Measurements from ENCODE around the gene SUPV3L1.

DNA sequence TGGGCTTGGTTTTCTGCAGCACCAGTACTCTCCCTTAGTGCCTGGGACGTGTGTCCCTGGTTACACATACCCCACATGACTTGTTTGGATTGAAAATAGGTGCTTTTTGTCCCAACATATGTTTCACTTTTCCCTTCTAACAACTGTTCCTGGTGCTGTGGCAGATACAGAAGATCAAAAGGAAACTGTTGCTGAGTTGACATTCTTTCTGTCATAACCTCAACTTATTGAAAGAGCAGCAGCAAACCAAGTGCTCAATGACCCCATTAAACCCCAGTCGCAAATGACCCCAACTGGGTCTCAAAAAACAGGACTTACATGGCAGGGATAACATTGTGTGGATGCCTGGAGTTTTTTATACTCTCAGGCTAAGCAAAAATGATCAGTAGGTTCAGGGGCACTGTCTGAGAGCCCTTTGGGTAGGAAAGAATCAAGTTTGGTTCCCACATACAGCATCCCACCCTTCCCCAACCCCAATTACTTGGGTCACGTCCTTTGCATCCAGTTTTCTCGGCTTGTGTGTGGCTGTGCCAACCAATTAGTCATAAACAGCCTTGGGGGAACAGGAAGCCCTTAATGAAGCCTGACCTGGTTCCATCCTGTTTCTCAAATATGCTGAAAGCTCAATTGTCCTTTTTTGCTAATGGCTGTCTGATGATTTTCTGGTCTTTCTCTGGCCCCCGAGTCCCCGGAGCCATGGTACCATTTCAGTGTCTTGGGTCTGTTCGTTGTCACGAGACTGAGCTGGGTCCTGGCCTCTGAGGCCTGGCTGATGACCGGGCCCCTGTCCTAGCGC lies 45.0 kb downstream of the SUPV3L1 start:
- TF ChIP-seq, protein P1, sequence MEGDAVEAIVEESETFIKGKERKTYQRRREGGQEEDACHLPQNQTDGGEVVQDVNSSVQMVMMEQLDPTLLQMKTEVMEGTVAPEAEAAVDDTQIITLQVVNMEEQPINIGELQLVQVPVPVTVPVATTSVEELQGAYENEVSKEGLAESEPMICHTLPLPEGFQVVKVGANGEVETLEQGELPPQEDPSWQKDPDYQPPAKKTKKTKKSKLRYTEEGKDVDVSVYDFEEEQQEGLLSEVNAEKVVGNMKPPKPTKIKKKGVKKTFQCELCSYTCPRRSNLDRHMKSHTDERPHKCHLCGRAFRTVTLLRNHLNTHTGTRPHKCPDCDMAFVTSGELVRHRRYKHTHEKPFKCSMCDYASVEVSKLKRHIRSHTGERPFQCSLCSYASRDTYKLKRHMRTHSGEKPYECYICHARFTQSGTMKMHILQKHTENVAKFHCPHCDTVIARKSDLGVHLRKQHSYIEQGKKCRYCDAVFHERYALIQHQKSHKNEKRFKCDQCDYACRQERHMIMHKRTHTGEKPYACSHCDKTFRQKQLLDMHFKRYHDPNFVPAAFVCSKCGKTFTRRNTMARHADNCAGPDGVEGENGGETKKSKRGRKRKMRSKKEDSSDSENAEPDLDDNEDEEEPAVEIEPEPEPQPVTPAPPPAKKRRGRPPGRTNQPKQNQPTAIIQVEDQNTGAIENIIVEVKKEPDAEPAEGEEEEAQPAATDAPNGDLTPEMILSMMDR (IDR thresholded peaks at IDR 0.05; ENCODE audit: low read depth, low read length, poor library complexity, severe bottlenecking), result no peak
- no peak for TF ChIP-seq EZH2phosphoT487 (IDR thresholded peaks at IDR 0.05; ENCODE audit: borderline replicate concordance, low read length)
